HepG2 (cell line): Measurements from ENCODE around the gene SPNS2. TPM values are rescaled to one million over a fixed set of nuclear protein-coding genes. Genes with fewer than 3 reads are reported as not detected.

Source experiments
- ATF7 ChIP-seq, 2 experiments: fragments of 450-650 bp in 1 of 2; sonication (generic) in 1 of 2; formaldehyde crosslinking in 1 of 2; IDR thresholded peaks; 2 replicates each; pipeline versions ENCODE4 v1.4.0 to v1.6.1; 2016 to 2020; ENCODE audit warnings: antibody characterized with exemption in 1 of 2, mild to moderate bottlenecking in 1 of 2, missing genetic modification reagents in 1 of 2
- BCL6 ChIP-seq: IDR thresholded peaks from 2 replicates; pipeline ENCODE4 v1.6.1; 2016; ENCODE audit warnings: missing genetic modification reagents, missing compliant biosample characterization
- CAMTA2 ChIP-seq: sonication (generic); formaldehyde crosslinking; IDR thresholded peaks from 2 replicates; pipeline ENCODE4 v1.4.0; 2020; ENCODE audit warnings: mild to moderate bottlenecking, missing genetic modification reagents, borderline replicate concordance
- CBFB ChIP-seq: sonication (generic); formaldehyde crosslinking; IDR thresholded peaks from 2 replicates; pipeline ENCODE4 v1.4.0; 2020; ENCODE audit warnings: missing genetic modification reagents
- E2F2 ChIP-seq: sonication (generic); formaldehyde crosslinking; IDR thresholded peaks from 2 replicates; pipeline ENCODE4 v1.4.0; 2020; ENCODE audit warnings: missing genetic modification reagents, borderline replicate concordance
- ELF3 ChIP-seq: IDR thresholded peaks from 2 replicates; pipeline ENCODE4 v1.6.1; 2016; ENCODE audit warnings: missing genetic modification reagents, missing compliant biosample characterization
- HDAC2 ChIP-seq: sonication (generic); formaldehyde crosslinking; IDR thresholded peaks from 2 replicates; pipeline ENCODE4 v1.4.0; 2020; ENCODE audit warnings: missing genetic modification reagents
- KDM1A ChIP-seq: IDR thresholded peaks from 2 replicates; pipeline ENCODE4 v1.6.1; 2016; ENCODE audit warnings: missing compliant biosample characterization
- MED13 ChIP-seq: sonication (generic); formaldehyde crosslinking; IDR thresholded peaks from 2 replicates; pipeline ENCODE4 v1.5.0; 2020; ENCODE audit warnings: missing genetic modification reagents
- NFIC ChIP-seq: IDR thresholded peaks from 2 replicates; pipeline ENCODE4 v1.6.1; 2012; ENCODE audit warnings: mild to moderate bottlenecking, low read length, inconsistent platforms
- NFYB ChIP-seq: sonication (generic); formaldehyde crosslinking; IDR thresholded peaks from 2 replicates; pipeline ENCODE4 v1.4.0; 2020; ENCODE audit warnings: missing genetic modification reagents
- NKX3-1 ChIP-seq: sonication (generic); formaldehyde crosslinking; IDR thresholded peaks from 2 replicates; pipeline ENCODE4 v1.5.0; 2020; ENCODE audit warnings: missing genetic modification reagents
- STAT5B ChIP-seq: sonication (generic); formaldehyde crosslinking; IDR thresholded peaks from 2 replicates; pipeline ENCODE4 v1.4.0; 2020; ENCODE audit warnings: missing genetic modification reagents
- THAP8 ChIP-seq: sonication (generic); formaldehyde crosslinking; IDR thresholded peaks from 2 replicates; pipeline ENCODE4 v1.5.1; 2020; ENCODE audit warnings: missing genetic modification reagents, mild to moderate bottlenecking, borderline replicate concordance
- TMF1 ChIP-seq: sonication (generic); formaldehyde crosslinking; IDR thresholded peaks from 2 replicates; pipeline ENCODE4 v1.8.1; 2022; ENCODE audit warnings: low read depth, missing genetic modification reagents
- TRAFD1 ChIP-seq: sonication (generic); formaldehyde crosslinking; IDR thresholded peaks from 2 replicates; pipeline ENCODE4 v1.5.1; 2020; ENCODE audit warnings: missing genetic modification reagents, mild to moderate bottlenecking, borderline replicate concordance
- ZBTB25 ChIP-seq: IDR thresholded peaks from 2 replicates; pipeline ENCODE4 v1.6.1; 2018; ENCODE audit warnings: missing genetic modification reagents
- ZNF101 ChIP-seq: sonication (generic); formaldehyde crosslinking; IDR thresholded peaks from 2 replicates; pipeline ENCODE4 v1.4.0; 2020; ENCODE audit warnings: mild to moderate bottlenecking, low read depth, missing genetic modification reagents, borderline replicate concordance
- ZNF138 ChIP-seq: sonication (generic); formaldehyde crosslinking; IDR thresholded peaks from 2 replicates; pipeline ENCODE4 v1.5.0; 2020; ENCODE audit warnings: mild to moderate bottlenecking, low read depth, missing genetic modification reagents
- ZNF230 ChIP-seq: sonication (generic); formaldehyde crosslinking; IDR thresholded peaks from 2 replicates; pipeline ENCODE4 v1.4.0; 2020; ENCODE audit warnings: mild to moderate bottlenecking, missing genetic modification reagents
- ZNF251 ChIP-seq: sonication (generic); formaldehyde crosslinking; IDR thresholded peaks from 2 replicates; pipeline ENCODE4 v1.9.0; 2021; ENCODE audit warnings: mild to moderate bottlenecking, missing genetic modification reagents
- ZNF740 ChIP-seq: sonication (generic); formaldehyde crosslinking; IDR thresholded peaks from 2 replicates; pipeline ENCODE4 v1.4.0; 2020; ENCODE audit warnings: missing genetic modification reagents
- ZSCAN30 ChIP-seq: sonication (generic); formaldehyde crosslinking; IDR thresholded peaks from 2 replicates; pipeline ENCODE4 v1.5.0; 2020; ENCODE audit warnings: mild to moderate bottlenecking, missing genetic modification reagents
- ZZZ3 ChIP-seq: sonication (generic); formaldehyde crosslinking; IDR thresholded peaks from 2 replicates; pipeline ENCODE4 v1.4.0; 2020; ENCODE audit warnings: missing genetic modification reagents, mild to moderate bottlenecking, borderline replicate concordance
- polyA plus RNA-seq, 8 experiments: library from polyadenylated mRNA; depleted of rRNA in 3 of 8; stranded (reverse) in 7 of 8; unstranded in 1 of 8; fragments of >200 nt; fragmentation: Illumina TruSeq in 4 of 8; extraction: Trizol in 4 of 8; gene quantifications; 2 replicates each; pipeline versions ENCODE4 v1.2.1 to v1.2.3, GENCODE V29; 2011 to 2016; ENCODE audit warnings: low read depth in 4 of 8, missing spikeins in 1 of 8, mixed read lengths in 1 of 8; ENCODE audit not compliant: insufficient read depth in 1 of 8
- total RNA-seq, 5 experiments: library from RNA; depleted of rRNA; stranded (reverse); fragments of >200 nt; fragmentation: Illumina TruSeq; extraction: Trizol; gene quantifications; 2 replicates each; pipeline ENCODE4 v1.2.3, GENCODE V29; 2016; ENCODE audit warnings: low read depth in 1 of 5

Gene SPNS2
- total and polyA plus RNA-seq, 2 of the 13 experiments (the other 11 are each of a cell fraction or from before 2014, with no cell fraction given) = 0.01 TPM; not detected in 1

GRCh38 chr17:4492721-4493561, 5.7 kb upstream of the SPNS2 start (continued):
- TF ChIP-seq ZBTB25 (peak; percentile 91), NFYB (no peak), ZNF740 (CRISPR knock-in tag) (no peak), MED13 (CRISPR knock-in tag) (no peak), CBFB (CRISPR knock-in tag) (no peak), THAP8 (no peak), ZNF230 (CRISPR knock-in tag) (peak; percentile 77; the same call in 1 of the 2 replicates), E2F2 (CRISPR knock-in tag) (peak; percentile 52; the same call in 1 of the 2 replicates), CAMTA2 (CRISPR knock-in tag) (no peak), ZZZ3 (CRISPR knock-in tag) (no peak), KDM1A (CRISPR knock-in tag) (no peak), ATF7 (IDR thresholded peaks at IDR 0.05) (no peak), ATF7 (CRISPR knock-in tag; IDR thresholded peaks at IDR 0.05) (no peak), HDAC2 (peak; percentile 90), ELF3 (CRISPR knock-in tag) (peak; percentile 84), ZSCAN30 (CRISPR knock-in tag) (peak; percentile 92; the same call in 1 of the 2 replicates), TRAFD1 (no peak), NKX3-1 (peak; percentile 85), ZNF101 (CRISPR knock-in tag) (no peak), BCL6 (CRISPR knock-in tag) (peak; percentile 46), TMF1 (CRISPR knock-in tag) (0 out of 2 replicates have a peak, but pooled peaks have one; percentile 54), ZNF251 (CRISPR knock-in tag) (no peak), NFIC (no peak), STAT5B (CRISPR knock-in tag) (0 out of 2 replicates have a peak, but pooled peaks have one; percentile 76), ZNF138 (no peak)
